GM18526 (cell line): ENCODE measurements around the gene PSMC2.

Experiments used
- POLR2A ChIP-seq: IDR thresholded peaks from 3 replicates; pipeline ENCODE4 v1.6.1; 2011; ENCODE audit not compliant: insufficient read length; ENCODE audit errors: extremely low read depth

Gene PSMC2

DNA sequence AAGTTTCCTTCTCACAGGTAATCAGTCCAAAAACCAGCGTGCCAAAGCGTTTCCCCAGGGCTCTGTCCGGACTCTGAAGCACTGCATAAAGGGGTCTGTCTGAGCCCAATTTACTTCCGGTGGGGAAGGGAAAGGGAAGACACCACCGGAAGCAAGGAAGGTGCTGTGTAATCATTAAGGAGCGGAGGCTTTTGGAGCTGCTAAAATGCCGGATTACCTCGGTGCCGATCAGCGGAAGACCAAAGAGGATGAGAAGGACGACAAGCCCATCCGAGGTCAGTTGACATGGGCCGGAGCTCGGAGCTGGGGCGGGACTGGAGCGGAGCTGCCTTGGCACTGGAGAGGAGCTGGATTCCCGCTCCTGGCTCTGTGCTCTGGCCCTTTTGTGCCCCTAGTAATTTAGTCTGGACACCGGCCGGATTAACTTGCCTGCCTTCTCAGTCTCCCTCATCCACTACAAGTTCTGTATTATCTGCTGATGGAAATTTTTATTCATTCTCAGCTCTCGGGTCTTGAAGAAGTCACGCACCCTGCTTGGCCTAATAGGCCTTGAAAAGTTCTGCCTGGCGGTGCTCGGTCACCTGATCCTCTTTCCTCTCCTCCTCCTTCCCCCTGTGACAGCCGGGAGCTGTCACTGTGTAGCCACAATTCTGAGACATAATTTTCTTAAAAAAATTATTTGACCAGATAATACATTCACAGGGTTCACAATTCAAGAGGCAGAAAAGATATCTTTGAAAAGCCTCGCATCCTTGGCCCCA, at the start of gene PSMC2:
Gene PSMC2, plus strand, starts transcription at position 137 of the 761 bp plus-strand sequence. Its CDS starts 69 bp downstream, at position 206.
- peak; percentile 69 for TF ChIP-seq POLR2A

DNA sequence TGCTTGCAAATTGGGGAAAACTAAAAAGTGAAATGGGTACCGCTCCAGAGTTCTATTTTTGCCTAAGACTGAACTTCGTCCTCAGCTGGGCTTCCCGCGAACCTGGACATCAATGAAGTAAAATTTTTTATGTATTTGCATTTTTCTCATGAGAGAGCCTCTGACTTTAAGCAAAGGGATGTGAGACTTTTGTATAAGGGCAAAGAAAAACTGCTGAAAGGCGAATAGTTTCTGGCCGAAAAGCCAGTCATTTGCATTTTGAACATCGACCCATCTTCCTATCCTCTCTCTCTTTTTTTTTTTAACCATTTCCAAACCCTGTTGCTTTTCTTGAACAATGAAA, 49.6 kb upstream of the PSMC2 start:
- TF ChIP-seq POLR2A: no peak

DNA sequence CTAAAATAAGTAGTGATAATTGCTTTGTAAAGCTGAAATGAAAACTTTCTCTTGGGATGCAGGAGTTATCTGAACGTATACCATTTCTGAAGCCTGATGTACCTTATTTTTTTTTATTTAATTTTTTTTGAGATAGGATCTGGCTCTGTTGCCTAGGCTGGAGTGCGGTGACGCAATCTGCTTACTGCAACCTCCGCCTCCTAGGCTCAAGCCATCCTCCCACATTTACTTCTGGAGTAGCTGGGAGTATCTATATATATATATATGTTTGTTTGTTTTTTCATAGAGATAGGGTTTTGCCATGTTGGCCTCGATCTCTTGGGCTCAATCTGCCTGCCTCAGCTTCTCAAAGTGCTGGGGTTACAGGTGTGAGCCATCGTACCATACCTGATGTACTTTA, 47.8 kb upstream of the PSMC2 start:
- TF ChIP-seq POLR2A: no peak

DNA sequence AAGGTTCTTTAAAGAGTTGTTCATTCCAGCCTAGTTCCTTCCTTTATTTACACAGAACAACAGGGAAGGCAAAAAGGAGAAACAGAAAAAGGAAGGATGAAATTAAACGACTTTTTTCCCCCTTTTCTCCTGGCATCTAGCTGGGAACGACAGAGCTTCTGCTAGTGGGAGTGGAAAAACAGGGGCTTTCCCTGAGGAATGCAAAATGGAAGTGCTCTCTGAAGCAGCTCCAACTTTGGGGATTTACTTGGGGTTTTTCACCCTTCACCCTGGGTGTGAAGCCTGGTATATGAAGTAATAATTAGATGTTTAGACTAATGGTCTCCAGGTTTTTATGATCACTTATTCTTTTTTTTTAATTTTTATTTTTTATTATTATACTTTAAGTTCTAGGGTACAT, 46.0 kb upstream of the PSMC2 start:
- no peak for TF ChIP-seq POLR2A

DNA sequence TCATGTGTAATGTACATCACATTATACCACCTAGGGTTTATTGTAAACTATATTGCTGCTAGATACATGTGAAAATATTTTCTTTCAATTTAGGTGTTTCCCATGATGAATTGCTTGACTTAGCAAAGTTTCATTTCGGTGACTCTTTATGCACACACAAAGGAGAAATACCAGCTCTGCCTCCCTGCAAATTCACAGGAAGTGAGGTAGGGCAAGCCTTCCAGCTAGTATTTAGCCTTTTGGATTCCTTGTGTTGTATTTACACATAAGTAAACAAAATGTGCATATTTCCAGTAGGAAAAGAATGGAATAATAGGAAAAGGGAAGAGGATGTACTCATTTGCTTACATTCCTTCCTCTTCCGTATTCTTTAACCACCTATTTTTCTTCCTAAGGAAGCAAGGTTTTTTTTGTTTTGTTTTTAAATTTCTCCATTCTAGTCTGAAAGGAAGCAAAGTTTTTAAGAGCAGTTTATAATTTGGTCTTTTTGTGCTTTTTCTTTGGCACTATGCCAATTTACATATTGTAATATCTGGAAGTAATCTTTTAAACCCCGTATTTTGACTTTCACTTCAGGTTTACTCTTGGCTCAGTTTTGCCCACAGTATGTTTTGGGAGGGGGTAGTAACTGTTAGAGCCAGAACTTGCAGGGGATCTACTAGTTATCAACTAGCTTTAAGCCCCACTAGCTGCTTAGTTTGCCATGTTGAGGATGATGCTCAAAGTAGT, 39.8 kb upstream of the PSMC2 start:
- TF ChIP-seq POLR2A: no peak

DNA sequence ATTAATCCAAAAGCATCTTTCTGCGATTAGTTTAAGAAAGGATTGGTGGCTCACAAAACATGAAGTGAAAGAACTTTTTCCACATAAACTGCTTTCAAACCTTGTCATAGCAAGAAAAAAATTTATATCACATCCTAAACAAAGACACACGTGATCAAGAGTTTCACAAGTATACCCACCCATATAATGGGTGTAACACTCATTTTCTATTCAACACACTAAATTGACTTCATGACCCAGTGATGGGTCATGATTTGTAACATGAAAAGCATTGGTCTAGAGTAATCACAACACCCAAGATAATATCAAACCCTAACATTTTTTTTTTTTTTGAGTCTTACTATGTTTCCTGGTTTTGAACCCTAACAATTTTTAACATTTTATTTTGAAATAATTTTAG, 32.6 kb upstream of the PSMC2 start:
- no peak for TF ChIP-seq POLR2A

DNA sequence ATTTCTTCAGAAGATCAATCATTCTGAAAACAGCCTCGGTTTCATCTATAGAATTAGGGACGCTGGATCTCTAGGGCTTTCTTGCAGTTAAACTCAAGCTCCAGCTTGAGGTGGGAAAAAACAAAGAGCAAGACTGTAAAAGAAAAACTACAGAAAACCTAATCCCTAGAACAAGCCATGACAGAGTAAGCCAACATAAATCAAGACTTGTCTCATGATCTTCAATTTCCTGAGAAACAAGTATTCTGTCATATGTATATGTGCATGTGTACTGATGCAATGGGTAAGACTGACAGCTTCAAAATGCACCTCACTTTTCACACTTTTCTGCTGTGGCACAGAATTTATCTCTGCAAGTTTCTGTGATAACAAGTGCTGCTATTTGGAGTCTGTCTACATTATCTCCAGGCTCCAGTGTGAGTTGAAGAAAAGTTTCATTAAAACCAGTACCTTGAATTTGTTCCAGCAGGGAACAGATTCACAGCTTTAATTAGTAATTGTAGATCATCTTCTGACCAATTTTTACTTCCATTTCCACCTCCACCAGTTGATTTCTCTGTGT, 31.0 kb upstream of the PSMC2 start:
- no peak for TF ChIP-seq POLR2A

DNA sequence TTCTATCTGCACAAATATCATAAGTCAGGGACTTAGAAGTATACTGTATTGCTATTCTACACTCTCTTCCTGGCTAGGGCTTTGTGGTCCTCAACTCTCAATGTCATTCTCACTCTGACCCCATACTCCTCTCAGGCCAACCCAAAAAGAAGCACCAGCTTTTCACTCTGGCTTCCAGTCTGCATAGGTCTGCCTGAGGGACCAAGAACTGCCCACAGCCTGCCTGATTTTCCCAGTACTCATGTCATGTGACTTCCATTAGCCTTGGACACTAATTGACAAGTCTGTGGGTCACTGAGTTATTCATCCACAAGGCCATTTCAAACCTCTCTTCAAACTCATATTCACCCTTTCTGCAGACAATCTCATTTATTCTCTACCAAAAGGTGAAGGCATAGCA, 30.4 kb upstream of the PSMC2 start:
- no peak for TF ChIP-seq POLR2A

DNA sequence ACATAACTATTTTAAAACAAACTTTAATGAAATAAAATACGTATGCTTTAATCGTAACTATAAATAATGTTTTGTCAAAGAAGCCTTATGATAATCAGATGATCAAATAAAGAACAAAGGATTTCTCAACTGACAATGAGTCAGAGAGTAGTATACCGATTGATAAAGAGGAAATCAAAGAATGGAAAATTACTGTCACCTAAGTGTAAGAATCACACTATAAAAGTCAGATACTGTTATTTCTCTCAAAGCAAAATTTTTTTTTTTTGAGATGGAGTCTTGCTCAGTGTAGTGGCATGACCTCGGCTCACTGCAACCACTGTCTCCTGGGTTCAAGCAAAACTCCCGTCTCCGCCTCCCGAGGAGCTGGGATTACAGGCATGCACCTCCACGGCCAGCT, 21.7 kb upstream of the PSMC2 start:
- no peak for TF ChIP-seq POLR2A

DNA sequence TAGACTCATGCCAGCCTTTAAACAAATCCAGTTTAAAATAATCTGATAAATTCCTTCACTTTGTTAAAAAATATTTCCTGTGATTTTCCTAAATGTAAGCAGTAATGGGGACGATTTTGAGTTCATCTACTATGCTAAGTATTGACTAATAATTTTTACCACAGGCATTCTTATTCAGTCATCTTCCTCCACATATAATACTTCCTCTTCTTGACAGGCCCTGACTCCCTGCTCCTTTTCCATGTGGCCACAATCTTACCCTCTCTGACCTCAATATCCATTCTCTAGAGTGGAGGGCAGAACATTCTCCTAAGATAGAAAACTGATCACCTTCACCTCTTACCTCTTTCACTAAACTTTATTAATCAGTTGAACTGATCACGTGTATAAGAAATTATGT, 10.7 kb upstream of the PSMC2 start:
- no peak for TF ChIP-seq POLR2A

DNA sequence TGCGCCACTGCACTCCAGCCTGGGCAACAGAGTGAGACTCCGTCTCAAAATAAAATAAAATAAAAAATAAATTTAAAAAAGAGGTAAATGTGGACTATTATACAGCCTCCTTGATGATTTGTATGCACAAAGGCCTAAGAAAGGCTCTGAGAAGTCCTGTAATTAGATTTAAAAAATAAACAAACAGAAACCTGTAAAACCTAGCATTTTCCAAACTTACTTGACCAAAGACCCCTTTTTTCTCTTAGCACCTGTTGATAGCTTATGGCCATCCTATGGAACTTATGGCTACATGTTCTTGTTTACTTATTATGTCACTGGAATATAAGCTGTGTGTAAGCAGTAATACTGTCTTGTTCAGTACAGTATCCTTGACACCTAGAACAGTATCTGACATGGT, 8.6 kb upstream of the PSMC2 start:
- no peak for TF ChIP-seq POLR2A

DNA sequence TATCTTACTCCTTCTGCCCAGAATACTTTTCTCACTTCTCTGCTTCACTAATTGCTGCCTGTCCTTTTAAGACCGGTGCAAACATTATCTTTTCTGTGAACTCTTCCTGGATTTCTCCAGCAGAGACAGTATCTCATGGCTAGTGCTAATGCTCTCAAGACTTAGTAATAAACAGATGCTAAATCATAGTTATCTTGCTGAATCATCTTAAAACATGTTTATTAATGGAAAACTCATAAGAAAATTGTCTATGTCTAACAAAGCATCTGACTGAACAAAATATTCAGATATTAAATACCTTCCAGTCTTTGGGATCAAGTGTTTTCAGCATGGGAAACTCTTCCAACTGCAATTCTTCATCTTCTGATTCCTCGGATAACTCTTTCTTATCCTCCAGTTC, 6.0 kb upstream of the PSMC2 start:
- TF ChIP-seq POLR2A: no peak

DNA sequence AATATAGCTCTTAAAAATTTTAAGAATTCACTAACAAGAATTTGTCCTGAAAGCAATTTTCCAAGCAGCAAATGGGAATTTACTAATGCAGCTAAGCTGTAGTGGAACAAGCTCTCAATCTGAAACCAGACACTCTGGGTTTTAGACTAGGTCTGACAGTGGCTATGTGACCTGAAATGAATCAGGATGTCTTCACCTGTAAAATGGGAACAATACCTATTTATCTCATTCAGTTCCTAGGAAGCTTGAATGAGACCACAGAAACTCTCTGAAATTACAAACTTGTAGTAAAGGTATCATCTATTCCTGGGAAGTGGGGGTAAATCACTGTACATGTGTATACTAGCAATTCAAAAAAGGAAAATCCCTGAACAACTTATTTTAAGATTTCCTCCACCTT, 4.1 kb upstream of the PSMC2 start:
- TF ChIP-seq POLR2A: no peak

DNA sequence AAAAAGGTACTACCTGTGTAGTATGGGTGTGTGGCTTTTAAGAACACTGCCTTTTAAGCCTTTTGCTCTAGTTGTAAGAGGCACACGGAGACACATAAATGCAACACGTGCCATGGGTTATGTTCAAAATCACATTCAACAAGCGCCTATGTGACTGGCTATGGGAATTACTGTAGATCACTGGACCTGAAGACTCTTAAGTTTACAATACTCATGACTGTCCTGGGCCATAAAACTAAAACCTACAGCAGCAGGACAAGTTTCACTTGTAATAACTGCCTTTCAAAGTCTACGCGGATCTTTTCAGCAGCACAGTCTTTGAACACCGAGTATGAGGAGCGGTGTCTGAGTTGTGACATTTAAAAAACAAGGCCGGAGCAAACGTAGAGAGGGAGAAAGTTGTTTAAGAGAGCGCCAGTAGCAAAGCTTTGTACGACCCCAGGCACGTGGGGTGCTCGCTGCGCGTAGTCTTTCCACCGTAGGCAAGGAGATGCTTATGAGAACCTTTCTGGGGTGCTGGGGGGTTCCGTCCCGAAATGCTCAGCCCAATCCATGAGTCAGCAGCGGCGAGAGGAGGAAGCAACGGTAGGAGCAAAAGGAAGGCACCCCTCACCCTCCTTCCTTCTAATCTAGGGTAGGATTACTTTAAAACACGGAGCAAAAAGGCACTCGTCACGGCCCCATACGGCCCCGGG, 3.5 kb upstream of the PSMC2 start:
- no peak for TF ChIP-seq POLR2A

DNA sequence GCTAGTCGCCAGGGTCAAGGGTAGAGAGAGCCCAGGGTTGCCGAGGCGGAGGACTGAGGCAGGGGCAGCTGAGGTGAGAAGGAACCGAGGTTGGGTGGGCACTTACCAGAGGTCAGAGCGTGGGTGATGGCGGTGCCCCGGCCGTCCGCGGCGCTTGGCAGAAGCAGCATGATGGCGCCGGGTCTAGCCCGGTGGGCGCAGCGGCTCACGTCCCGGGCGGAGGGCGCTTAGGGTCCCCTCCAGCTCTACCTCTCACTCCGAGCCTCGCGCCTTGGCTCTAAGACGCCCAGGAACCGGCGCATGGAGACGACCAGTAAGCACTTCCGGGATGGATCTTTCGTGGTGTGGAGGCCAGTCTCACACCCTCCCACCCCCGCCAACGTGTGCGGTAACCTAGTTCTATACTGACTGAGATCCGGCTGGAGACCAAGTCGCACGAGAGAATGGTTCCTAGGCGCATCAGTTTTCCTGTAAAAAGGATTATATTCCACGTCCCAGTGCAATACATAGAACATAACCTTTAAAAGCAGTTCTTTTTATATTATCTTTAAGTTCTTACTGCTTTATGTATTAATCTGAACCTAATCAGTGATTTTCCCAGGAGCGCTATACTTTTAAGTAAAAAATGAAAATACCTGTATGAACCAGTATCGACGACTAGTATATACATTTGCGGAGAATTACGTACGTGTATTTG, 2.8 kb upstream of the PSMC2 start, which contains the start of gene DNAJC2:
Gene DNAJC2, minus strand, starts transcription at position 315 of the 697 bp plus-strand sequence. Its CDS starts 145 bp downstream, at position 170.
- TF ChIP-seq POLR2A: peak; percentile 80
